ENCODE measurements around the gene LSM4.

LSM4 gene

DNA sequence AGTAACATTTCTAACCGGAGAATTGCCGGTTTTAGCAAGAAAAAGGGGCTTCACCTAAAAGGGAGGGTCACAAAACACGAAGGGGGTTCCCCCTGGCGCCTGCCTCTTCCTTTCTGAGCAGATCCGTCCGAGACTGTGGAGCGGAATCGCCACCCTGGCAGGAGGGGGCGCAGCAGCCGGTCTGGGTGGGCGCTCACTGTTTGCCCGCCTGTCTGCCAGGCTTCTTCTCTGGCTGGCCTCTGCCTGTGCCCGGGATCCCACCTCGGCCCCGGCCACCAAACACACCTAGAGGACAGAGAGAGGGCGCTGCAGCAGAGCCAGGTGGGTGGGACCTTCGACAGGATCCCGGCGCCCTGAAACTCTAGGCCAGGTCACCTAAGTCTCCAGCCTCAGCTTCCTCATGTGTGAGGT is 15.6 kb downstream of the LSM4 start:
- Histone ChIP-seq H3K27me3 (ENCODE audit: insufficient read depth, insufficient read length) (no peaks in the 10 kb centered on the region), H3K9ac (ENCODE audit: insufficient read length, low read depth) (no peak overlapping the region), H3K4me3 (ENCODE audit: insufficient read length, low read depth) (no peak overlapping the region), H3K36me3 (ENCODE audit: insufficient read depth, insufficient read length, low read length) (peaks cover 67% of the 10 kb centered on the region), H3K4me1 (ENCODE audit: insufficient read depth, insufficient read length) (peaks cover 28% of the 10 kb centered on the region), H3K9me3 (ENCODE audit: insufficient read depth, low read length) (no peaks in the 10 kb centered on the region)
- TF ChIP-seq YY1 (IDR thresholded peaks at IDR 0.05; ENCODE audit: insufficient read depth, insufficient read length) (no peak), ZNF274 (IDR thresholded peaks at IDR 0.05; ENCODE audit: low read depth, low read length) (no peak), SUZ12 (IDR thresholded peaks at IDR 0.05; ENCODE audit: extremely low read depth, insufficient read depth, insufficient read length) (no peak)
- DNase-seq (ENCODE audit: low read depth, low spot score) = no peak

DNA sequence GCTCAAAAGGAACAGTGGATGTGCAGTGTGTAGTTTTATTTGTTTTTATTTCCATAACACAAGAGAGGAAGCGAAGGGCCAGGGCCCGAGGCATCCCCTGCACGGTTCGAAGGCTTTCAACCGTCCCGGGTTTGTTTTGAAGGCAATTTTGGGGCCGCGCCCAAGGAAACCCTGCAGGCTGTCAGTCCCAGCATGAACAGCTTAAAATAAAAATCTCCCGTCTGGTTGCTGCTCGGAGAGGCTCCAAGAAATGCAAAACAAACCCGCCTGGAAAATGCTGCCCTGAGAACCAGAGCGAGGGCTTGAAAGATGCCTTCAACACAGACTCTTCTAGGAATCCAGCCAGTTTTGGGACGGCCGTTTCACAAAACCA is 16.0 kb downstream of the LSM4 start:
- Histone ChIP-seq H3K27me3 (ENCODE audit: insufficient read depth, insufficient read length) (no peaks in the 10 kb centered on the region), H3K36me3 (ENCODE audit: insufficient read depth, insufficient read length, low read length) (peaks cover 63% of the 10 kb centered on the region), H3K4me1 (ENCODE audit: insufficient read depth, insufficient read length) (peaks cover 28% of the 10 kb centered on the region), H3K4me3 (ENCODE audit: insufficient read length, low read depth) (no peak overlapping the region), H3K9me3 (ENCODE audit: insufficient read depth, low read length) (no peaks in the 10 kb centered on the region), H3K9ac (ENCODE audit: insufficient read length, low read depth) (peak overlapping the region; percentile 3)
- DNase-seq (ENCODE audit: low read depth, low spot score) = no peak
- TF ChIP-seq ZNF274 (IDR thresholded peaks at IDR 0.05; ENCODE audit: low read depth, low read length) (no peak), SUZ12 (IDR thresholded peaks at IDR 0.05; ENCODE audit: extremely low read depth, insufficient read depth, insufficient read length) (no peak), YY1 (IDR thresholded peaks at IDR 0.05; ENCODE audit: insufficient read depth, insufficient read length) (no peak)

DNA sequence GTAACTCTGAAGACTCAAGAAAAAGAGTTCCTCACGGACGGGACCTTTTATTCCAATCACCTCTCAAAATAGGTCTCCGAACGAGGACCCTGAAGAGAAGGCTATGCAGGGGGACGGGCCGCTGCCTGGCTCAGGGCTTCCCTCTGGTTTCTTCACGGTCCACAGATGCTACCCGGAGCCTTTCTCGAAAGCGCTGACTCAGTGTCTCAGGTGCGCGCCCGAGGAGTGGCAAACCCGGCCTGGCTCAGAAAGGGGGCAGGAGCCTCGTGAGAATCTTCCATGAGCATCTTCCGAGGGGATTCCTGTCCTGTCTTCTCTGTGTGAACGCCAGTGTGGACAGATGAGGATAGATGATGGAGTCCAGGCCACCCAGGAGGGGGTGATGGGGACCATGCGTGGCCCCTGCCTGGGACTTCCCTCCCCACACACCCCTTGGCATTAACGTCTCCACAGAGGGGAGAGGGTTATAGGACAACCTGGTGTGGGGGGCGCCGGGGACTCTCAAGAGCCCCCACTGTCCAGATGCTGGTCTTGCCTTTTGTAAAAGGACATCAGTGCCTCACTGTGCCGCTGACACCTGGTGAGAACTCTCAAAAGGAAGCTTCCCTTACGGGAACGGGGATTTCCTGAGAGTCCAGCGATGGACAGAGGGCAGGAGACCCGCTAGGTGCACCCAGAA is 16.5 kb downstream of the LSM4 start:
- no peaks in the 10 kb centered on the region for H3K27me3 ChIP-seq (ENCODE audit: insufficient read depth, insufficient read length)
- no peak for DNase-seq (ENCODE audit: low read depth, low spot score)
- H3K9ac ChIP-seq (ENCODE audit: insufficient read length, low read depth) = peak overlapping the region; percentile 3
- H3K4me3 ChIP-seq (ENCODE audit: insufficient read length, low read depth) = no peak overlapping the region
- TF ChIP-seq SUZ12 (IDR thresholded peaks at IDR 0.05; ENCODE audit: extremely low read depth, insufficient read depth, insufficient read length) (no peak), ZNF274 (IDR thresholded peaks at IDR 0.05; ENCODE audit: low read depth, low read length) (no peak), YY1 (IDR thresholded peaks at IDR 0.05; ENCODE audit: insufficient read depth, insufficient read length) (no peak)
- peaks cover 57% of the 10 kb centered on the region for H3K36me3 ChIP-seq (ENCODE audit: insufficient read depth, insufficient read length, low read length)
- no peaks in the 10 kb centered on the region for H3K9me3 ChIP-seq (ENCODE audit: insufficient read depth, low read length)
- peaks cover 27% of the 10 kb centered on the region for H3K4me1 ChIP-seq (ENCODE audit: insufficient read depth, insufficient read length)

DNA sequence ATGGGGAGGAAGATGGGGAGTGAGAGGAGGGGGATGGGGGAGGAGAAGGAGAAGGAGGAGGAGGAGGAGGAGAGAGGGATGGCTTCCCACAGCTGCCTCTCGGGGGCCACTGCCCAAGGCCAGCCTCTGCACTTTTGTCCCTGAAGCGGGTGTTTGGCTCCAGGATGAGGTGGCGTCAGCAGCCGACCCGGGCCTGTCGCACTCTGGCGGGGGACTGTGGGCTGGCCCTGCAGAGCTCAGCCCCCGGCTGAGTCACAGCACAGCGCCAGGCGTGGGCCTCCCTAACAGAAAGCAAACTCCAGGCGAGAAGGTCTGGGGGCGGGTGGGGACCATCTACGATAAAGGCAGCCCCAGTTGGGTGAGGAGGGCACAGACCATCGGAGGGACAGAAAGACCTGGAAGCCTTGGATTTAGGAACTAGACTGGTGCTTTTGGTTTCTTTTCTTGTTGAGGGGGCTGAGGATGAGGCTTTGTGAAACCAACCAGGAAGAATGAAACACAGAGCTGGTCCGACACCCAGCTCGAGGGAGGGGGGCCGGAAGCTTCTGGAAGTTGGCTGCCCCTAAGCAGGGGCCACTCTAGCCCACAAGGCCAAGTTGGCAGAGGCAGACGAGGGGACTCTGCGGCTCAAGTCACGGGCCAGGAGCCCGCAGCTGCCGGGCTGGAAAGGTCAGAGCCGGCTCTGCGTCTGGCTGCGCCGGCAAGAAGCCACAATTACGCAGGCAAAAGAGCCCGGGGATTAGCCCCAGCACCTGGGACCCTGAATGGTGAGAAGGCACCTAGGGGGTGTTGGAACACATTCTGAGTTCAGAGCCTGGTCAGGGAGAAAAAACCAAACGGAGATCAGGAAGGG is 18.2 kb downstream of the LSM4 start:
- Histone ChIP-seq H3K36me3 (ENCODE audit: insufficient read depth, insufficient read length, low read length) (peaks cover 41% of the 10 kb centered on the region), H3K4me1 (ENCODE audit: insufficient read depth, insufficient read length) (peaks cover 21% of the 10 kb centered on the region), H3K4me3 (ENCODE audit: insufficient read length, low read depth) (peak overlapping the region; percentile 33), H3K27me3 (ENCODE audit: insufficient read depth, insufficient read length) (no peaks in the 10 kb centered on the region), H3K9ac (ENCODE audit: insufficient read length, low read depth) (peak overlapping the region; percentile 82), H3K9me3 (ENCODE audit: insufficient read depth, low read length) (no peaks in the 10 kb centered on the region)
- no peak for DNase-seq (ENCODE audit: low read depth, low spot score)
- no peak for TF ChIP-seq ZNF274 (IDR thresholded peaks at IDR 0.05; ENCODE audit: low read depth, low read length)
- peak; percentile 15 for TF ChIP-seq YY1 (IDR thresholded peaks at IDR 0.05; ENCODE audit: insufficient read depth, insufficient read length)

- H3K36me3 ChIP-seq (ENCODE audit: insufficient read depth, insufficient read length, low read length) = peaks cover 35% of the 10 kb centered on the region
- no peak for DNase-seq (ENCODE audit: low read depth, low spot score)
- no peak overlapping the region for H3K4me3 ChIP-seq (ENCODE audit: insufficient read length, low read depth)
- H3K27me3 ChIP-seq (ENCODE audit: insufficient read depth, insufficient read length) = no peaks in the 10 kb centered on the region
- no peaks in the 10 kb centered on the region for H3K9me3 ChIP-seq (ENCODE audit: insufficient read depth, low read length)
- peaks cover 17% of the 10 kb centered on the region for H3K4me1 ChIP-seq (ENCODE audit: insufficient read depth, insufficient read length)
- peak overlapping the region; percentile 54 for H3K9ac ChIP-seq (ENCODE audit: insufficient read length, low read depth)
- TF ChIP-seq SUZ12 (IDR thresholded peaks at IDR 0.05; ENCODE audit: extremely low read depth, insufficient read depth, insufficient read length) (no peak), YY1 (IDR thresholded peaks at IDR 0.05; ENCODE audit: insufficient read depth, insufficient read length) (no peak)
These were observed 18.7 kb downstream of the LSM4 start for GRCh38 chr19:18304208-18304457.

- no peak for DNase-seq (ENCODE audit: low read depth, low spot score)
- Histone ChIP-seq H3K4me1 (ENCODE audit: insufficient read depth, insufficient read length) (peaks cover 12% of the 10 kb centered on the region), H3K4me3 (ENCODE audit: insufficient read length, low read depth) (no peak overlapping the region), H3K9ac (ENCODE audit: insufficient read length, low read depth) (no peak overlapping the region), H3K36me3 (ENCODE audit: insufficient read depth, insufficient read length, low read length) (peaks cover 11% of the 10 kb centered on the region), H3K27me3 (ENCODE audit: insufficient read depth, insufficient read length) (no peaks in the 10 kb centered on the region), H3K9me3 (ENCODE audit: insufficient read depth, low read length) (no peaks in the 10 kb centered on the region)
- TF ChIP-seq ZNF274 (IDR thresholded peaks at IDR 0.05; ENCODE audit: low read depth, low read length) = no peak
- no peak for TF ChIP-seq SUZ12 (IDR thresholded peaks at IDR 0.05; ENCODE audit: extremely low read depth, insufficient read depth, insufficient read length)
- no peak for TF ChIP-seq YY1 (IDR thresholded peaks at IDR 0.05; ENCODE audit: insufficient read depth, insufficient read length)
These were observed 21.2 kb downstream of the LSM4 start for GRCh38 chr19:18301718-18302111.

GRCh38 chr19:18300930-18301717 is 21.8 kb downstream of the LSM4 start:
- Histone ChIP-seq H3K27me3 (ENCODE audit: insufficient read depth, insufficient read length) (no peaks in the 10 kb centered on the region), H3K9me3 (ENCODE audit: insufficient read depth, low read length) (no peaks in the 10 kb centered on the region), H3K4me3 (ENCODE audit: insufficient read length, low read depth) (no peak overlapping the region), H3K4me1 (ENCODE audit: insufficient read depth, insufficient read length) (peaks cover 9% of the 10 kb centered on the region), H3K36me3 (ENCODE audit: insufficient read depth, insufficient read length, low read length) (peaks cover 5% of the 10 kb centered on the region), H3K9ac (ENCODE audit: insufficient read length, low read depth) (peak overlapping the region; percentile 6)
- no peak for TF ChIP-seq SUZ12 (IDR thresholded peaks at IDR 0.05; ENCODE audit: extremely low read depth, insufficient read depth, insufficient read length)
- TF ChIP-seq YY1 (IDR thresholded peaks at IDR 0.05; ENCODE audit: insufficient read depth, insufficient read length) = no peak
- TF ChIP-seq ZNF274 (IDR thresholded peaks at IDR 0.05; ENCODE audit: low read depth, low read length) = no peak
- no peak for DNase-seq (ENCODE audit: low read depth, low spot score)
